GM12801 (cell line): ENCODE measurements around the gene DGKZ.

Experiments used
- TF ChIP-seq, protein P1 (sequence below): IDR thresholded peaks from one replicate; pipeline ENCODE4 v1.5.1; 2011; ENCODE audit warnings: control low read depth; ENCODE audit not compliant: insufficient read length; ENCODE audit errors: extremely low read depth

Gene DGKZ

DNA sequence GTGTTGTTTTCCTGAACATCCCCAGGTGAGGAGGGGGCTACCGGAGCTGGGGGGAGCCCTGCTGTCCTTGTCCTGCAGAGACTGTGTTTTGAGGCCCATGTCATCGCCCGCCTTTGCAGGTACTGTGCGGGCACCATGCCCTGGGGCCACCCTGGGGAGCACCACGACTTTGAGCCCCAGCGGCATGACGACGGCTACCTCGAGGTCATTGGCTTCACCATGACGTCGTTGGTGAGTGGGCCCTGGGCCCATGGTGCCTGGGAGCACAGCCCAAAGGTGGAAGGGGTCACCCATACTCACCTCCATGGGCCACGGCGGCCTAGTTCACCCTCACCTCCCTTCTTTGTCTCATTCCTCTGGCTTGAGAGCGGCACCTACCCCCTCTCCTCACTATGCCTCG lies 27.6 kb downstream of the DGKZ start:
- TF ChIP-seq, protein P1, sequence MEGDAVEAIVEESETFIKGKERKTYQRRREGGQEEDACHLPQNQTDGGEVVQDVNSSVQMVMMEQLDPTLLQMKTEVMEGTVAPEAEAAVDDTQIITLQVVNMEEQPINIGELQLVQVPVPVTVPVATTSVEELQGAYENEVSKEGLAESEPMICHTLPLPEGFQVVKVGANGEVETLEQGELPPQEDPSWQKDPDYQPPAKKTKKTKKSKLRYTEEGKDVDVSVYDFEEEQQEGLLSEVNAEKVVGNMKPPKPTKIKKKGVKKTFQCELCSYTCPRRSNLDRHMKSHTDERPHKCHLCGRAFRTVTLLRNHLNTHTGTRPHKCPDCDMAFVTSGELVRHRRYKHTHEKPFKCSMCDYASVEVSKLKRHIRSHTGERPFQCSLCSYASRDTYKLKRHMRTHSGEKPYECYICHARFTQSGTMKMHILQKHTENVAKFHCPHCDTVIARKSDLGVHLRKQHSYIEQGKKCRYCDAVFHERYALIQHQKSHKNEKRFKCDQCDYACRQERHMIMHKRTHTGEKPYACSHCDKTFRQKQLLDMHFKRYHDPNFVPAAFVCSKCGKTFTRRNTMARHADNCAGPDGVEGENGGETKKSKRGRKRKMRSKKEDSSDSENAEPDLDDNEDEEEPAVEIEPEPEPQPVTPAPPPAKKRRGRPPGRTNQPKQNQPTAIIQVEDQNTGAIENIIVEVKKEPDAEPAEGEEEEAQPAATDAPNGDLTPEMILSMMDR = no peak

DNA sequence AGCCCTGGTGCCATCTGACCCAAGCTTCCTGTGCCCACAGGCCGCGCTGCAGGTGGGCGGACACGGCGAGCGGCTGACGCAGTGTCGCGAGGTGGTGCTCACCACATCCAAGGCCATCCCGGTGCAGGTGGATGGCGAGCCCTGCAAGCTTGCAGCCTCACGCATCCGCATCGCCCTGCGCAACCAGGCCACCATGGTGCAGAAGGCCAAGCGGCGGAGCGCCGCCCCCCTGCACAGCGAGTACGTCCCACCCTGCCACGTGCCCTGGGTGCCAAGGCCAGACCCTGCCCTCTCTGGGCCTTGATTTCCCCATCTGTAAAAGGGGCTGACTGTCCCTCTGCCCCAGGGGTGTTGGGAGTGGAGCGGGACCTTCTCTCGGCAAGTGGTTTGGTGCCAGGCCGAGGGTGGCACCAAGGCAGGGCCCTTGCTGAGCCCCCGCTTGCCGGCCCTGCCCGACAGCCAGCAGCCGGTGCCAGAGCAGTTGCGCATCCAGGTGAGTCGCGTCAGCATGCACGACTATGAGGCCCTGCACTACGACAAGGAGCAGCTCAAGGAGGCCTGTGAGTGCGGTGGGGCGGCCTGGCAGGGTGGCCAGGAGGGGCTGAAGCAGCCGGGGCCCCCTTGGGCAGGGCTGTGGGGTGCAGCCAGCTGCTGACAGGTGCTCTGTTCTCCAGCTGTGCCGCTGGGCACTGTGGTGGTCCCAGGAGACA lies 28.3 kb downstream of the DGKZ start:
- TF ChIP-seq, protein P1 = no peak

DNA sequence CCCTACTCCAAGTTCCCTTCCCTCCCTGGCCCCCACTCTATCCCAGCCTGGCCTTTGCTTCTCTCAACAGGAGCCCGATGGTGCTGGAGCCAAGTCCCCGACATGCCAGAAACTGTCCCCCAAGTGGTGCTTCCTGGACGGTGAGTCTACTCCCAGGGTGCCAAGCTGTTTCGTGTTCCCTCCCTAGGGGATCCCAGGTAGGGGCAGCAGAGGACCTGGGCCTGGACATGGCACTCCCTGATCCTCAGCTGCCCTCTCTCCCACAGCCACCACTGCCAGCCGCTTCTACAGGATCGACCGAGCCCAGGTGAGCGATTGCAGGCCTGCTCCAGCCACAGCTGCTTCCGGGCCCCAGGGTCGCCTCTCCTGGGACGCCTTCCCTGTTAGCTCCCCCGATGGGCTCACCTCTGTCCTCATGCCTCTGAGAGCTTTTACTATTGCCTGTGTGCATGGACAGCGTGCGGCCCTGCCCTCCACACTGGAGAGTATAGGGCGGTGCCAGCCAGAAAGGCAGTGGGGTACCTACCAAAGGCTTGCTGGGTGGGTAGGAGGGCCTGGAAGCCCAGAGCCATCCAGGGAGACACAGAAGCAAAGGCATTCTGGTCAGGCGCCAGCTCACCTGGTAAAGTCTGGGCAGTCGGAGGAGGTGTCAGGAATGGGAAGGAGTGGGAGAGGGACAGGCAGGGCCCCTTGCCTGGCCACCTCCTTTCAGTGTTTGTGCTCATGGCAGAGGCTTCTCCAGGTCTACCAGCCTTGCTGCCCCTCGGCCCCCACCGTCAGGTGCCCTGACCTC lies 29.2 kb downstream of the DGKZ start:
- TF ChIP-seq, protein P1 = no peak

DNA sequence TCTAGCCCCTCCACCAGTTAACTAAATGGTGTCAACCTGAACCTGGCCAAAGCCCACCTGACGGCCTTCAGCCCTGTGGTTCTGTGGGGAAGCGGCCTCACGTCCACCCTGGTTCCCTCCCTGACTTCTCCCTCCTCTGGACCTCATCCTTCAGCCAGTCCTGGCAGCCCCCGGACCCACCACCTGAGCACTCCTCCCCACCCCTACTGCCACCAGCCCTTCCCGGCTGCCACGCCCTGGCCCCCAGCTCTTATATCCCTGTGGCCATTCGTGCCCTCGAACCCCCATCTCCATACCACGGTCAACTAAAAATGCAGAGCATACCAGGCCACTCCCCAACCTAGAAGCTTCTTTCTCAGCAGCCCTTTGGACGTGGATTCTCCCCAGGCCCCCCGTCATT lies 30.0 kb downstream of the DGKZ start:
- TF ChIP-seq, protein P1 = no peak

DNA sequence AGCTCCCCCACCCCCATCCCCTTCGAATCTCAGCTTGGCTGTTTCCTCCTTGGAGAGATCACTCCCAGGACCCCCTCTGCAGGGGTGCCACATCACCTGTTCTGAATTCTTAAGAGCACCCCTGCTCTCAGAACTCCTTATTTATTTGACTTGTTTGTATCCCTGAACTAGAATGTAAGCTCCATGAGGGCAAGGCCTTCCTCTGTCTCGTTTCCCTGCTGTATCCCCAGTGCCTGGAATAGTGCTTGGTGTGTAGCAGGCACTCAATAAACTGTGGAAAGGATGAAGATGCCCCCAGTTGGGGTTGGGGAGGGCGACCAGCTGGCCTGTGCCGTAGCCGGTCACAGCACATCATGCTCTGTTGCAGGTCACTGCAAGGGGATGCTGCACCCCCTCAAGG lies 30.6 kb downstream of the DGKZ start:
- TF ChIP-seq, protein P1 = no peak

DNA sequence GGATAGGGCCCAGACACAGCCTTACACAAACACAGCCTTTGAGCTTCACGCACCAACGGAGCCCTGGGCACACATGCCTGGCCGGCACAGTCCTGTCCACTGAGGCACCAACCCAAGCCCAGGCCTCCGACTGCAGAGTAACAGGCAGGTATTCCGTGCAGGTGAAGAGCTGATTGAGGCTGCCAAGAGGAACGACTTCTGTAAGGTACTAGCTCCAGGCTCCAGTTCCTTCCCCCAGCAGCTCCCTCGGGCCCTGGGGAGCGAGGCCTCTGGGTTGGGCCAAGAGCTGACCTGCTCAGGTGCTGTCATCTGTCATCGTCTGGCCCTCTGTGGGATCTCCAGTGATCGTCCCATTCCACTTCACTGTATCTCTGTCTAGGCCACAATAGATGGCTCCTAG lies 31.0 kb downstream of the DGKZ start:
- TF ChIP-seq, protein P1 = no peak

DNA sequence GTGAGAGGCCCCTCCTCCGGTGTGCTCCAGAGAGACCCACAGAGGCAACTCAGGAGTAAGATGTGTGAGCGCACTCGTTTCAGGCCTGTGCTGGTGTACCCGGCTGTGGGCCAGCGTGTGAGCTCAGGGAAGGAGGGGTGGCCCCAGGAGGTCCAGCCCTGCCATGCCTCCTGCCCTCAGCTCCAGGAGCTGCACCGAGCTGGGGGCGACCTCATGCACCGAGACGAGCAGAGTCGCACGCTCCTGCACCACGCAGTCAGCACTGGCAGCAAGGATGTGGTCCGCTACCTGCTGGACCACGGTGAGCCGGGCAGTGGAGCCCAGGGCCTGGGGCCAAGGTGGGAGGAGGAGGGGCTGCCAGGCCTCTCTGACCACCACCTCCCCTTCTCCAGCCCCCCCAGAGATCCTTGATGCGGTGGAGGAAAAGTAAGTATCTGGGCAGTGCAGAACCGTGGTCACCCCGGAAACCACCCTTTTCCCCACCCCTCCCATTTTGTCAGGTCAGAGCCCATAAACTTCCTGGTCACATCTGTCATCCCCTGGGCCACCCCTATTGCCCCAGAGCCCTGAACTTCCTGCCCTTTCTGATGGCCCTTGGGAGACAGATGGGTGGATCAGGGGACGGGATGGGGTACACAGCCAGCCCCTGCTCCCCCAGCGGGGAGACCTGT lies 31.7 kb downstream of the DGKZ start:
- TF ChIP-seq, protein P1 = no peak
